Lung (tissue), 12 donors: ENCODE measurements around the gene DENND1A. TPM values are rescaled to one million over a fixed set of nuclear protein-coding genes. Genes with fewer than 3 reads are reported as not detected.

Experiments
- ATAC-seq: fragments of 200-7000 bp; cut with Tn5 transposase; one replicate; pipeline ENCODE4 v1.9.1; 2020; ENCODE audit warnings: moderate number of reproducible peaks; ENCODE audit not compliant: insufficient read depth, low FRiP score
- DNase-seq, 3 donors: peaks; one replicate each; pipeline ENCODE4 v3.0.0-alpha.2; 2013 to 2017
- H3K27ac ChIP-seq, 2 donors: one replicate each; pipeline ENCODE4 v1.5.1; 2013; ENCODE audit warnings: mild to moderate bottlenecking in 2 of 2, moderate library complexity in 2 of 2, control low read depth in 1 of 2, inconsistent platforms in 1 of 2, low read depth in 1 of 2, low read length in 1 of 2
- H3K27me3 ChIP-seq, 3 donors: one replicate each; pipeline ENCODE4 v1.5.1; 2013; ENCODE audit warnings: low read length in 2 of 3; ENCODE audit not compliant: control insufficient read depth in 3 of 3, insufficient read depth in 3 of 3
- H3K36me3 ChIP-seq, 4 donors: one replicate each; pipeline ENCODE4 v1.5.1; 2013; ENCODE audit warnings: low read length in 4 of 4, mild to moderate bottlenecking in 1 of 4, moderate library complexity in 1 of 4; ENCODE audit not compliant: control insufficient read depth in 4 of 4, insufficient read depth in 4 of 4
- H3K4me1 ChIP-seq, 5 donors: one replicate each; pipeline ENCODE4 v1.5.1; 2013; ENCODE audit warnings: low read length in 5 of 5, mild to moderate bottlenecking in 2 of 5, moderate library complexity in 1 of 5; ENCODE audit not compliant: control insufficient read depth in 5 of 5, insufficient read depth in 5 of 5
- H3K4me3 ChIP-seq: one replicate; pipeline ENCODE4 v1.5.1; 2013; ENCODE audit warnings: mild to moderate bottlenecking, control low read depth, moderate library complexity
- H3K9ac ChIP-seq, 2 donors: one replicate each; pipeline ENCODE4 v1.5.1; 2013; ENCODE audit warnings: low read length in 2 of 2, control low read depth in 1 of 2; ENCODE audit not compliant: insufficient read depth in 1 of 2
- H3K9me3 ChIP-seq, 4 donors: one replicate each; pipeline ENCODE4 v1.5.1; 2013; ENCODE audit warnings: low read length in 3 of 4, mild to moderate bottlenecking in 1 of 4, moderate library complexity in 1 of 4; ENCODE audit not compliant: control insufficient read depth in 4 of 4, insufficient read depth in 3 of 4
- CTCF ChIP-seq: IDR thresholded peaks from 2 replicates; pipeline ENCODE4 v1.5.1; 2012; ENCODE audit warnings: mild to moderate bottlenecking; ENCODE audit errors: control extremely low read depth, extremely low read depth
- WGBS, 2 donors: extraction: QIAGEN DNeasy Blood & Tissue Kit; methylation state at CpG; one replicate each; pipeline ENCODE4 v1.1.7; 2013; 5-methylcytosine and 5-hydroxymethylcytosine counted together
- polyA plus RNA-seq, 2 donors: library from polyadenylated mRNA; stranded (reverse); fragments of 200-250 nt; gene quantifications; one replicate each; pipeline ENCODE4 v1.2.1, GENCODE V29; 2013
- total RNA-seq, 2 donors: library from RNA; depleted of rRNA in 1 of 2; stranded (reverse); fragments of >200 nt in 1 of 2; gene quantifications; one replicate each; pipeline ENCODE4 v1.2.1, GENCODE V29; 2014 to 2021
- donor health status: control.
- donor health status: control.
- donor health status: Bipolar disorder and iron deficiency.
- donor health status: healthy.
- donor health status: DM: yes; HTN: yes; CAD: no.

The DENND1A gene
- total and polyA plus RNA-seq, 4 donors: 5.7 to 29.8 (median 14.5) TPM

- DNase-seq (peak in 2 of 3 donors; percentile 55 to 57), ATAC-seq (no peak)
- H3K9me3 ChIP-seq: peaks cover 0 to 2% (median 0%) of the 10 kb centered on the region in 4 donors
- no peaks in the 10 kb centered on the region for H3K27me3 ChIP-seq
- 16 to 21% methylated on average over 7 of the region's 7 CpGs for WGBS, 2 donors
- no peak overlapping the region for H3K9ac ChIP-seq
- H3K36me3 ChIP-seq: no peaks in the 10 kb centered on the region
- TF ChIP-seq CTCF: no peak
- no peak overlapping the region for H3K4me3 ChIP-seq
- H3K4me1 ChIP-seq: peaks cover 0 to 12% (median 6%) of the 10 kb centered on the region in 5 donors
- H3K27ac ChIP-seq: no peak overlapping the region
These were observed 94.9 kb downstream of the DENND1A start for GRCh38 chr9:123834889-123835562.

- no peak for TF ChIP-seq CTCF
- no peak for ATAC-seq
These were observed 95.6 kb downstream of the DENND1A start for GRCh38 chr9:123834218-123834888.

GRCh38 chr9:123832858-123833650 is 96.9 kb downstream of the DENND1A start:
- H3K27ac ChIP-seq: no peak overlapping the region
- no peak for DNase-seq
- H3K36me3 ChIP-seq: no peaks in the 10 kb centered on the region
- TF ChIP-seq CTCF: no peak
- H3K4me3 ChIP-seq: no peak overlapping the region
- H3K4me1 ChIP-seq: peaks cover 0 to 12% (median 6%) of the 10 kb centered on the region in 5 donors
- no peak overlapping the region for H3K9ac ChIP-seq
- no peak for ATAC-seq
- H3K27me3 ChIP-seq: no peaks in the 10 kb centered on the region
- 27 to 72% methylated on average over 8 of the region's 8 CpGs for WGBS, 2 donors
- peaks cover 2 to 6% (median 5%) of the 10 kb centered on the region in 4 donors for H3K9me3 ChIP-seq

More at GRCh38 chr9:123834218-123834888, 95.6 kb downstream of the DENND1A start:
- peak in 2 of 3 donors; percentile 40 to 42 for DNase-seq
- Histone ChIP-seq H3K9me3 (peaks cover 0 to 2% (median 0%) of the 10 kb centered on the region in 4 donors), H3K36me3 (no peaks in the 10 kb centered on the region), H3K27me3 (no peaks in the 10 kb centered on the region), H3K4me3 (no peak overlapping the region), H3K9ac (no peak overlapping the region), H3K4me1 (peaks cover 0 to 12% (median 6%) of the 10 kb centered on the region in 5 donors), H3K27ac (no peak overlapping the region)
- WGBS, 2 donors: 54 to 72% methylated on average over 7 of the region's 7 CpGs
